ENCODE results near the gene TULP4. TPM values are rescaled to one million over a fixed set of nuclear protein-coding genes. Genes with fewer than 3 reads are reported as not detected.

Gene TULP4
- total RNA-seq, 3 donors from 2014 or later: 104 to 171 (median 112) TPM

DNA sequence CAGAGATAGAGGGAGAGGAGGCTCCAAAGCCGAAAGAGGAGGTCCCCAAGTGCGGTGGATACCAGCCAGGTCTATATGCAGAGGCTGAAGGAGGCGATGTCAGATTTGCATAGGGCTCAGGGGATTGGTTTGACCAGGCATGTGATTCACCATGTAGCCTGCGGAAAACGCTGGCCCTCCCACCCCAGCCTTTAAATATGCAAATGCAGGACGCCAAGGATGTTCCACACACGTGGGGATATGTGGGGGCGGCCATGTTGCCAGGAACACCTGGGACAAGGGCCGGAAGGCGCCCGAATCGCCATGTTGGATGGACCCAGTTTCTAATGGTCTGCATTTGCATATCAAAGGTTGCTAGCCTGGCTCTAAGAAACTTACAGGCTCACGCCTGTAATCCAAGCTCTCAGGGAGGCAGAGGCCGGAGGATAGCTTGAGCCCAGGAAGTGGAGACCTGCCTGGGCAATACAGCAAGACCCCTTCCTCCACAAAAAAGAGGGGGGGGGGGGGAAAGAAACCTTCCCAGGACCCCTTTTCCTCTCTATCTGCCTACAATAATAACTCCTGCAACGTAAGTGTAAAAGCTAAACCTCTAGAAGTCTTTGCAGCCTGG, 110.5 kb downstream of the TULP4 start:
- H3K27me3 ChIP-seq: no peaks in the 10 kb centered on the region
- no peaks in the 10 kb centered on the region for H3K4me1 ChIP-seq
- H3K27ac ChIP-seq: no peak overlapping the region
- no peaks in the 10 kb centered on the region for H3K36me3 ChIP-seq
- no peak overlapping the region for H3K4me3 ChIP-seq
- H3K9me3 ChIP-seq: no peaks in the 10 kb centered on the region
- intact Hi-C loops (cut with DNase I; ENCODE audit: low total_unique reads): no loop called here
- TF ChIP-seq, protein P1, sequence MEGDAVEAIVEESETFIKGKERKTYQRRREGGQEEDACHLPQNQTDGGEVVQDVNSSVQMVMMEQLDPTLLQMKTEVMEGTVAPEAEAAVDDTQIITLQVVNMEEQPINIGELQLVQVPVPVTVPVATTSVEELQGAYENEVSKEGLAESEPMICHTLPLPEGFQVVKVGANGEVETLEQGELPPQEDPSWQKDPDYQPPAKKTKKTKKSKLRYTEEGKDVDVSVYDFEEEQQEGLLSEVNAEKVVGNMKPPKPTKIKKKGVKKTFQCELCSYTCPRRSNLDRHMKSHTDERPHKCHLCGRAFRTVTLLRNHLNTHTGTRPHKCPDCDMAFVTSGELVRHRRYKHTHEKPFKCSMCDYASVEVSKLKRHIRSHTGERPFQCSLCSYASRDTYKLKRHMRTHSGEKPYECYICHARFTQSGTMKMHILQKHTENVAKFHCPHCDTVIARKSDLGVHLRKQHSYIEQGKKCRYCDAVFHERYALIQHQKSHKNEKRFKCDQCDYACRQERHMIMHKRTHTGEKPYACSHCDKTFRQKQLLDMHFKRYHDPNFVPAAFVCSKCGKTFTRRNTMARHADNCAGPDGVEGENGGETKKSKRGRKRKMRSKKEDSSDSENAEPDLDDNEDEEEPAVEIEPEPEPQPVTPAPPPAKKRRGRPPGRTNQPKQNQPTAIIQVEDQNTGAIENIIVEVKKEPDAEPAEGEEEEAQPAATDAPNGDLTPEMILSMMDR (IDR thresholded peaks at IDR 0.05): no peak
- TF ChIP-seq POLR2AphosphoS5 (IDR thresholded peaks at IDR 0.05) (no peak), POLR2A (IDR thresholded peaks at IDR 0.05) (no peak)
- DNase-seq (ENCODE audit: low spot score in 2 of 2): no peak

DNA sequence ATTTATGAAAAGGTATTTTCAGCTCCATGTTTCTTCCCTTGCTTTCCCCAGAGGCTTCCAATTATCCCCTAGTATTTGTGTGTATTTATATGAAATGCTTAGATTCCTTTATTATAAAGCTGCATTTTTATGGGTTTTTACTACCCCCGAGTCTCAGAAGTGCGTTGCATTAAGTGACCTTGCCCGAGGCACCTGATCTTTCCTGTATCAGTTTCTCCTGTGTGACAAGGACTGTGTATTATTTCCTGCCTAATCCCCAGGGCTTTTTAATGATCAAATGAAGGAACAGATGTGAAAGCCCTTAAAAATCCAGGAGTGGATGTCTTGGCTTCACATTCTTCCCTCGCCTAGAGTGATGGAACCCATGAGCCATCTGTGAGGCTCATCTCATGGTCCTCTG, 118.8 kb downstream of the TULP4 start:
- H3K27me3 ChIP-seq: no peaks in the 10 kb centered on the region
- no peaks in the 10 kb centered on the region for H3K36me3 ChIP-seq
- no peaks in the 10 kb centered on the region for H3K4me1 ChIP-seq
- H3K27ac ChIP-seq: no peak overlapping the region
- H3K9me3 ChIP-seq: no peaks in the 10 kb centered on the region
- DNase-seq (ENCODE audit: low spot score in 2 of 2): no peak
- no peak for TF ChIP-seq POLR2A (IDR thresholded peaks at IDR 0.05)
- TF ChIP-seq, protein P1 (IDR thresholded peaks at IDR 0.05): no peak
- no peak overlapping the region for H3K4me3 ChIP-seq
- intact Hi-C loops (cut with DNase I; ENCODE audit: low total_unique reads): no loop called here

DNA sequence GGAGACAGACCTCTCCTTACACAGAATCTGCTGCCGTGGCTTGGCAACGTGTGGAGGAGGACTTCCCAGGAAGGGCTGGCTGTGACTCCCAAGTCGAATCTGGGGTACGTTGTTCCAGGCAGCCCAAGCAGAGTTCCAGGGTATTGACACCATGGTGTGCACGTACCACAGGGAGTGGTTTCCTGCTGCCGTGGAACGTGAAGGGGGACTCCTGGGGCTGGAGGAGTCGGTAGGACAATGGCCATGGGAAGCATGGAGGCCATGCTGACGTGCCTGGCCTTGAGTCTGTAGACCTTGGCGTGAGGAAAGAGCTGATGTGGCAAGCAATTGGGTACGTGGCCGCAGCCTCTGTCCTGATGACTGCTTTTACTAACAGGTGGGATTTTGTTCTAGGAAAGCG, 119.3 kb downstream of the TULP4 start:
- TF ChIP-seq POLR2AphosphoS5 (IDR thresholded peaks at IDR 0.05) (no peak), POLR2A (IDR thresholded peaks at IDR 0.05) (no peak)
- TF ChIP-seq, protein P1 (IDR thresholded peaks at IDR 0.05): no peak

DNA sequence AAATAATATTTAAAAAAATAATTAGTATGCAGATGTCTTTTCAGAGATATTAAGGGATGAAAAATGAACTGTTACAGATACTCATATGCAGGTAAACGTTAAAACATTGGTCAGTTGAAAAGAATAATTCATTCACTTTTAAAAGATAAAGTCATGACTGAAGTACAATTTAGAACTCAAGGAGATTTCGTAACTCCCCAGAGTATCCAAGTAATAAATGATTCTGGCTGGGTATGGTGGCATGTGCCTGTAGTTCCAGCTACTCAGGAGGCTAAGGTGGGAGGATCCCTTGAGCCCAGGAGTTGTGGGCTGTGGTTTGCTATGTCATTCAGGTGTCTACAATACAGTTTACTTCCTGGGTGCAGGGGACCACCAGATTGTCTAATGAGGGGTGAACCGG, 125.3 kb downstream of the TULP4 start:
- Histone ChIP-seq H3K27ac (no peak overlapping the region), H3K9me3 (no peaks in the 10 kb centered on the region), H3K27me3 (no peaks in the 10 kb centered on the region), H3K36me3 (no peaks in the 10 kb centered on the region), H3K4me1 (no peaks in the 10 kb centered on the region), H3K4me3 (no peak overlapping the region)
- DNase-seq (ENCODE audit: low spot score in 2 of 2): no peak
- intact Hi-C loops (cut with DNase I; ENCODE audit: low total_unique reads): no loop called here
- TF ChIP-seq, protein P1 (IDR thresholded peaks at IDR 0.05): no peak
- TF ChIP-seq POLR2A (IDR thresholded peaks at IDR 0.05): no peak
- no peak for TF ChIP-seq POLR2AphosphoS5 (IDR thresholded peaks at IDR 0.05)

More for the DNA sequence above, 119.3 kb downstream of the TULP4 start:
- no peaks in the 10 kb centered on the region for H3K9me3 ChIP-seq
- no peaks in the 10 kb centered on the region for H3K4me1 ChIP-seq
- no peak overlapping the region for H3K27ac ChIP-seq
- no peaks in the 10 kb centered on the region for H3K36me3 ChIP-seq
- no peak for DNase-seq (ENCODE audit: low spot score in 2 of 2)
- intact Hi-C loops (cut with DNase I; ENCODE audit: low total_unique reads): no loop called here
- no peak overlapping the region for H3K4me3 ChIP-seq
- H3K27me3 ChIP-seq: no peaks in the 10 kb centered on the region

DNA sequence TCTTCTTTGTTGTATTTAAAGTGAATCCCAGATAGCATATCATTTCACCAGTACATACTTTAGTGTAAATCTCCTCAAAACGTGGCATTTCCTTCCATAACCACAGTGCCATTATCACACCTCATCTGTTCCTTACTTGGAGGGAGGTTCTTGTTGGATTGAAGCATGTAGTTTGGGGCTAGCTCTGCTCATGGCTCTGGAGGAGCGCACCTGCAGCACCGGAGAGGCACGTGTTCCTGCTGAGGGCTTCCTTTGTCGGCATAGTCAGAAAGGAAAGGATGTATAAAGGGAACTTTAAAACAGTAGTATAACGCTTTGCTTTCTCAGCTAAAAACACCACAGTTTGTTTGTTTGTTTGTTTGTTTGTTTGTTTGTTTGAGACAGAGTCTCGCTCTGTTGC, 126.0 kb downstream of the TULP4 start:
- no peak for TF ChIP-seq POLR2A (IDR thresholded peaks at IDR 0.05)
- TF ChIP-seq, protein P1 (IDR thresholded peaks at IDR 0.05): no peak
- no peak for TF ChIP-seq POLR2AphosphoS5 (IDR thresholded peaks at IDR 0.05)
- H3K9me3 ChIP-seq: no peaks in the 10 kb centered on the region
- no peak overlapping the region for H3K4me3 ChIP-seq
- no peak for DNase-seq (ENCODE audit: low spot score in 2 of 2)
- H3K4me1 ChIP-seq: no peaks in the 10 kb centered on the region
- no peak overlapping the region for H3K27ac ChIP-seq
- H3K27me3 ChIP-seq: no peaks in the 10 kb centered on the region
- H3K36me3 ChIP-seq: no peaks in the 10 kb centered on the region
- intact Hi-C loops (cut with DNase I; ENCODE audit: low total_unique reads): no loop called here
